ENCODE results near the gene AGTRAP. TPM values are rescaled to one million over a fixed set of nuclear protein-coding genes. Genes with fewer than 3 reads are reported as not detected.

Gene AGTRAP
- polyA plus RNA-seq, 3 donors, result 420 to 938 (median 842) TPM

DNA sequence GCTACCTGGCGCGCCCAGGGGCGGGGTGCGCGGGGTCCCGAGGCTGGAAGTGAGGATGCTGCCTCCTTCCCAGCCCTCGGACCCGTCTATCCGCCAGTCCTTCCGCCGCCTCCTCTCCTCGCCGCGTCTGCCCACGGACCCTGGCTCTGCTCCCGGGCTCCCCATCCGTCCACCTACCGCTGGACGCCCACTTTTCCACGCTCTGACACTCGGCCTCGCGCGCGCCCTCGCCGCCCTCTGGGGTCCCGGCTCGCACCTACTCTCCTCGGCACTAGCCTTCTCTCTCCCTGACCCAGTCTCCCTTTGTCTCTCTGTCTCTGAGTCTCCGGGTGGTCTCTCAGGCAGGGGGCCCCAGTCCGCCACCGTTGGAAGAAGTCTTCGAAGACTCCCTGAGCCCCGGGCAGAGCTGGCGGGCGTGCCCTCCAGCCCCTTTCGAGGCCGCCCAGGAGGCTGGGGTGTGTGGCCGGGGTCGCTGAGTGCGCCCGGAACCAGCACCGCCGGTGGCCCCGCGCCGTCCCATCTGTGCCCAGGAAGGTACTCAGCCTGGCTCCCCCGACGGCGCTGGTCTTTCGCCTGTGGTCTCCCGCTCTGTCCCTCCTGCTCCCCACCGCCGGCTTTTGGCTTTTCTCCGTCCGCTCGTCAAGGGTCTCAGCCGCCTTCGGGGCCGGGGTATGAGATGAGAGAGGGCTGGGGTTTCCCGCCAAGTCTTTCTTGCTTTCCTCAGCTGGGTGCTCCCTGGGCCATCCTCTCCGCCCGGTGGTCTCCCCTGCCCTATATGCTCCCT lies 43.8 kb upstream of the AGTRAP start:
- peaks cover 41 to 63% of the 10 kb centered on the region in 2 donors for H3K27me3 ChIP-seq (ENCODE audit: control insufficient read depth in 2 of 2, insufficient read depth in 2 of 2, low read length in 2 of 2)
- H3K4me2 ChIP-seq (replicated peaks; ENCODE audit: extremely low read depth, low read length, poor library complexity, severe bottlenecking), result no peak overlapping the region
- intact Hi-C loops (cut with micrococcal nuclease), result no loop called here
- peak overlapping the region in 1 of 7 donors; percentile 42 for H3K27ac Mint-ChIP-seq
- TF ChIP-seq, protein P1, sequence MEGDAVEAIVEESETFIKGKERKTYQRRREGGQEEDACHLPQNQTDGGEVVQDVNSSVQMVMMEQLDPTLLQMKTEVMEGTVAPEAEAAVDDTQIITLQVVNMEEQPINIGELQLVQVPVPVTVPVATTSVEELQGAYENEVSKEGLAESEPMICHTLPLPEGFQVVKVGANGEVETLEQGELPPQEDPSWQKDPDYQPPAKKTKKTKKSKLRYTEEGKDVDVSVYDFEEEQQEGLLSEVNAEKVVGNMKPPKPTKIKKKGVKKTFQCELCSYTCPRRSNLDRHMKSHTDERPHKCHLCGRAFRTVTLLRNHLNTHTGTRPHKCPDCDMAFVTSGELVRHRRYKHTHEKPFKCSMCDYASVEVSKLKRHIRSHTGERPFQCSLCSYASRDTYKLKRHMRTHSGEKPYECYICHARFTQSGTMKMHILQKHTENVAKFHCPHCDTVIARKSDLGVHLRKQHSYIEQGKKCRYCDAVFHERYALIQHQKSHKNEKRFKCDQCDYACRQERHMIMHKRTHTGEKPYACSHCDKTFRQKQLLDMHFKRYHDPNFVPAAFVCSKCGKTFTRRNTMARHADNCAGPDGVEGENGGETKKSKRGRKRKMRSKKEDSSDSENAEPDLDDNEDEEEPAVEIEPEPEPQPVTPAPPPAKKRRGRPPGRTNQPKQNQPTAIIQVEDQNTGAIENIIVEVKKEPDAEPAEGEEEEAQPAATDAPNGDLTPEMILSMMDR (IDR thresholded peaks at IDR 0.05), result no peak
- H3K4me3 ChIP-seq (replicated peaks in 1 of 3; ENCODE audit: low read depth in 2 of 3, low read length in 3 of 3), result no peak overlapping the region
- H3K36me3 Mint-ChIP-seq, result peaks cover 2 to 6% of the 10 kb centered on the region in 2 donors
- H3K9me3 Mint-ChIP-seq, result peaks cover 0 to 17% (median 7%) of the 10 kb centered on the region in 7 donors
- H3K4me1 Mint-ChIP-seq, result peaks cover 23% of the 10 kb centered on the region
- H2AFZ ChIP-seq (ENCODE audit: insufficient read depth, low read depth, low read length, poor library complexity, severe bottlenecking), result no peak overlapping the region
- peaks cover 58 to 83% (median 71%) of the 10 kb centered on the region in 3 donors for H3K27me3 Mint-ChIP-seq (ENCODE audit: low read depth in 3 of 3)
- H3K9ac ChIP-seq (ENCODE audit: insufficient read depth, low read length, poor library complexity, severe bottlenecking), result no peak overlapping the region
- H3K9me3 ChIP-seq (replicated peaks in 1 of 2; ENCODE audit: control insufficient read depth in 1 of 2, insufficient read depth in 1 of 2, low read length in 2 of 2), result peaks cover 0 to 11% of the 10 kb centered on the region in 2 donors
- H3K4me1 ChIP-seq (ENCODE audit: control insufficient read depth in 1 of 2, insufficient read depth in 2 of 2, low read length in 2 of 2), result peaks cover 5 to 11% of the 10 kb centered on the region in 2 donors
- no peaks in the 10 kb centered on the region for H3K79me2 ChIP-seq (ENCODE audit: insufficient read depth, low read length)
- no peak overlapping the region for H3K27ac ChIP-seq (ENCODE audit: low read depth in 1 of 2, low read length in 2 of 2)
- DNase-seq, result no peak
- no peaks in the 10 kb centered on the region for H3K36me3 ChIP-seq (replicated peaks in 1 of 2; ENCODE audit: control insufficient read depth in 1 of 2, insufficient read depth in 2 of 2, low read length in 2 of 2)
- peak overlapping the region in 1 of 2 donors; percentile 86 for H3K4me3 Mint-ChIP-seq
- no peaks in the 10 kb centered on the region for H4K20me1 ChIP-seq (ENCODE audit: insufficient read depth, low read length)
- 5% methylated on average over 56 of the region's 64 CpGs for WGBS (ENCODE audit: insufficient coverage)

DNA sequence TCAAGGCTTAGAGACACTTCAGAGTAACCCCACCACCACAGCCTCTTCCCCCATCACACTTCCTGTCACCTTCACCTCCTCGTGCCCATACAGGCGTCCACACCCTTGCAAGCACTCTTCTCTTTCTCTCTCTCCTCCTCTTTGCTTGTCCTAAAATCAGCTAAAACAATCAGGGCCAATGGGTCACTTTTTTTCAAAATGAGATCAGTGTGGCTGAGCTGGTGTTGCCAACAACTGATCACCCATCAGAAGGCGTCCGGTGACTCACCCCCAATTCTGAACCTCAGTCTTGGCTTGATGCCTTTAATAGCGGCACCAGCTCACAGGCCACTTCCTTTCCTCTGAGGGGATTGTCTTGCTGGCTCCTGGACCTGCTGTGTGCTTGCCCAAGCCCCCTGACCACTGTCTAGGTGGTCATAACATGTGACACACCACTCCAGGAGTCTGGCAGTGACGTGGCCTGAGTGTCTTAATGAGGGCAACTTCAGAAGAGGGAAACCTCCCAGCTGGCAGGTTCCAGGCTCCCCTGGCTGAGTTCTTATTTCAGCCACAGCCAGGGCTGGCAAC lies 42.8 kb upstream of the AGTRAP start:
- peaks cover 55 to 82% (median 71%) of the 10 kb centered on the region in 3 donors for H3K27me3 Mint-ChIP-seq (ENCODE audit: low read depth in 3 of 3)
- Histone ChIP-seq H3K9me3 (replicated peaks in 1 of 2; ENCODE audit: control insufficient read depth in 1 of 2, insufficient read depth in 1 of 2, low read length in 2 of 2) (peaks cover 0 to 11% of the 10 kb centered on the region in 2 donors), H3K4me3 (replicated peaks in 1 of 3; ENCODE audit: low read depth in 2 of 3, low read length in 3 of 3) (no peak overlapping the region), H3K27ac (ENCODE audit: low read depth in 1 of 2, low read length in 2 of 2) (no peak overlapping the region), H2AFZ (ENCODE audit: insufficient read depth, low read depth, low read length, poor library complexity, severe bottlenecking) (no peak overlapping the region), H3K4me2 (replicated peaks; ENCODE audit: extremely low read depth, low read length, poor library complexity, severe bottlenecking) (no peak overlapping the region), H3K4me1 (ENCODE audit: control insufficient read depth in 1 of 2, insufficient read depth in 2 of 2, low read length in 2 of 2) (peaks cover 5 to 11% of the 10 kb centered on the region in 2 donors), H4K20me1 (ENCODE audit: insufficient read depth, low read length) (no peaks in the 10 kb centered on the region), H3K27me3 (ENCODE audit: control insufficient read depth in 2 of 2, insufficient read depth in 2 of 2, low read length in 2 of 2) (peaks cover 41 to 59% of the 10 kb centered on the region in 2 donors), H3K36me3 (replicated peaks in 1 of 2; ENCODE audit: control insufficient read depth in 1 of 2, insufficient read depth in 2 of 2, low read length in 2 of 2) (no peaks in the 10 kb centered on the region), H3K79me2 (ENCODE audit: insufficient read depth, low read length) (no peaks in the 10 kb centered on the region), H3K9ac (ENCODE audit: insufficient read depth, low read length, poor library complexity, severe bottlenecking) (no peak overlapping the region)
- H3K4me3 Mint-ChIP-seq, result peak overlapping the region in 1 of 2 donors; percentile 83
- H3K27ac Mint-ChIP-seq, result peak overlapping the region in 2 of 7 donors; percentile 0 to 57
- peaks cover 0 to 17% (median 7%) of the 10 kb centered on the region in 7 donors for H3K9me3 Mint-ChIP-seq
- TF ChIP-seq, protein P1 (IDR thresholded peaks at IDR 0.05), result no peak
- intact Hi-C loops (cut with micrococcal nuclease), result no loop called here
- H3K4me1 Mint-ChIP-seq, result peaks cover 23% of the 10 kb centered on the region
- peaks cover 2 to 6% of the 10 kb centered on the region in 2 donors for H3K36me3 Mint-ChIP-seq
- WGBS (ENCODE audit: insufficient coverage), result 0% methylated on average over 3 of the region's 6 CpGs
- DNase-seq, result peak; percentile 60 to 77 (median 68)

Data from CD14-positive monocyte (primary cell).